22Rv1 (cell line): ENCODE measurements around the gene PTGDR2.

ENCODE experiments used
- CTCF ChIP-seq: fragments of 450-650 bp; IDR thresholded peaks from 2 replicates; pipeline ENCODE4 v1.5.1; 2017; ENCODE audit warnings: mild to moderate bottlenecking
- ZFX ChIP-seq: fragments of 450-650 bp; IDR thresholded peaks from 2 replicates; pipeline ENCODE4 v1.6.1; 2017; ENCODE audit warnings: antibody characterized with exemption, borderline replicate concordance

GRCh38 chr11:60858731-60859464, 3.1 kb upstream of the PTGDR2 start:
- no peak for TF ChIP-seq CTCF
- TF ChIP-seq ZFX: no peak
